Measurements from ENCODE around the gene THUMPD3. TPM values are rescaled to one million over a fixed set of nuclear protein-coding genes. Genes with fewer than 3 reads are reported as not detected.

THUMPD3 gene
- 10 to 100 TPM; 46.6 to 48.0 TPM for total RNA-seq

DNA sequence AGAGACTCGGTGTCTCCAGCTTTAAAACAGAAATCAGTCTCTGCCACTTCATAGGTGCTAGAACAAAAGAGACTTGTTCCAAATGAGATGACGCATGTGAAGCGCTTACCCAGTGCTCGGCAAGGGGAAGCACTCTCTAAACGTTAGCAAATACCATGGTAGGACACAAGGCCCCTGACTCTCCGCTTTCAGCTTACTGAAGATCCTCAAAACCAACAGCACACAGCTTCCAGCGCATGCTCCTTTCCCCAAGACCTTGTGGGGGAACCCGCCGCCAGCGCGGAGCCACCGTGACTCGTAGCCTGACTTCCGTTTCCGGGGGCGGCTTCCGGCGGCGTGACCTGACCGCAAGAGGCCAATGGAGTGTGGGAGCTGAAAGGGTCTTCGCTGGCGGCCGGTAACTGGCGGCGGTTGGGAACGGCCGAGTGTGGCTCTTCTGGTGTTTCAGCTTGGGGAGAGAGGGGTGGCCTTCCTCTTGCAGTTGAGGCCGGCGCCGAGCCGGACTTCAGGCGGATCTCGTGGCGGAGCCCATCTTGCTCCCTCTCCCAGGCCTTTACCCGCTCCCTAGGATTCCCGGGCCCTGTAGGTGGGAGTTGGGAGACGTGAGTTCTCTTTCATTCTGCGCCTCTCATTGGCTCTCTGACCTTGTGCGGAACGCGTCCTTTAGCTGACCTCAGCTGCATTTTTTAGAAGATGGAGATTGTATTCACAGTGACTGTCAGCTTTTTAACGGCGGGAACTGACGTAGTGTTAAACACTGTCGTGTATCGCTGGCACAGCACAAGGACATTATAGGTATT, at the start of gene THUMPD3:
TSS of gene THUMPD3 (plus strand) at position 324 of the 800 bp plus-strand sequence. CDS start 2,015 bp downstream, outside the sequence.
- H3K9me3 Mint-ChIP-seq, result peaks cover 2% of the 10 kb centered on the region
- peak within 1 kb of the TSS; percentile 99 for H3K27ac Mint-ChIP-seq
- H3K27me3 Mint-ChIP-seq, result peaks cover 2% of the 10 kb centered on the region
- ChIA-PET POLR2A (interaction anchor here (0.6 to 3.6 kb wide), 6 partner anchors 9 to 369 kb away, joined by 3 to 29 read pairs (median 4); partner anchors contain the start of genes BRPF1, MTMR14 and SETD5), CTCF (interaction anchor here (0.6 to 2.3 kb wide), 14 partner anchors 8 to 537 kb away, joined by 3 to 20 read pairs (median 4); partner anchors contain the start of gene BRPF1)
- peak within 1 kb of the TSS; percentile 98 for H3K4me3 Mint-ChIP-seq
- H3K4me1 Mint-ChIP-seq, result peaks cover 37% of the 10 kb centered on the region
- peak; percentile 93 for DNase-seq
- peaks cover 29% of the 10 kb centered on the region for H3K36me3 Mint-ChIP-seq (ENCODE audit: low read depth)

DNA sequence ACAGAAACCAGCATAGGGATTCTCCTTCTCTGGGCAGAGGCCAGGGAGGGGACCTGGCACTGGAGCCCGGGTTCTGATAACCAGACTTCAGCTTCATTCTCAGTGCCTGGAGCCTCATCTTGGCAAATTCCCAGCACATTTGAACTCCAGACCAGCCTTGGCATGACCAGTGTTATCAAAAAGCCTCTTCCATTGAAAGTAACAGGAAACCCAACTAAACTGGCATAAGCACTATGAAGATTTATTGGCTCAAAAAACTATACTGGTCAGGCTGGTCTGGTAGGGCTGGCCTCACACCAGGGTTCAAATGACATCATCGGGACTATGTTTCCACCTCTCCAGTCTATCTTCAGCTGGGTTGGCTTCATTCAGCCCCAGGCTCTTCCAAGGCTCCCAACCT, 48.1 kb upstream of the THUMPD3 start:
- no peaks in the 10 kb centered on the region for H3K36me3 Mint-ChIP-seq (ENCODE audit: low read depth)
- H3K27ac Mint-ChIP-seq, result no peak overlapping the region
- DNase-seq, result no peak
- ChIA-PET CTCF (no interaction called here), POLR2A (no interaction called here)
- H3K4me1 Mint-ChIP-seq, result no peaks in the 10 kb centered on the region
- peaks cover 6% of the 10 kb centered on the region for H3K27me3 Mint-ChIP-seq
- no peak overlapping the region for H3K4me3 Mint-ChIP-seq
- no peaks in the 10 kb centered on the region for H3K9me3 Mint-ChIP-seq

- H3K27me3 Mint-ChIP-seq, result peaks cover 6% of the 10 kb centered on the region
- ChIA-PET CTCF (interaction anchor here (0.6 kb wide), 1 partner anchor 220 kb away, joined by 4 read pairs; no protein-coding TSS in a partner anchor), POLR2A (no interaction called here)
- H3K4me3 Mint-ChIP-seq, result no peak overlapping the region
- H3K27ac Mint-ChIP-seq, result no peak overlapping the region
- H3K4me1 Mint-ChIP-seq, result no peaks in the 10 kb centered on the region
- H3K36me3 Mint-ChIP-seq (ENCODE audit: low read depth), result no peaks in the 10 kb centered on the region
- no peak for DNase-seq
- no peaks in the 10 kb centered on the region for H3K9me3 Mint-ChIP-seq
Observed at GRCh38 chr3:9316881-9317361, 45.9 kb upstream of the THUMPD3 start.

GRCh38 chr3:9322780-9323179, 40.1 kb upstream of the THUMPD3 start:
- peaks cover 2% of the 10 kb centered on the region for H3K9me3 Mint-ChIP-seq
- ChIA-PET CTCF (no interaction called here), POLR2A (no interaction called here)
- no peaks in the 10 kb centered on the region for H3K4me1 Mint-ChIP-seq
- no peak for DNase-seq
- no peaks in the 10 kb centered on the region for H3K36me3 Mint-ChIP-seq (ENCODE audit: low read depth)
- H3K27me3 Mint-ChIP-seq, result peaks cover 1% of the 10 kb centered on the region
- no peak overlapping the region for H3K27ac Mint-ChIP-seq
- H3K4me3 Mint-ChIP-seq, result no peak overlapping the region

DNA sequence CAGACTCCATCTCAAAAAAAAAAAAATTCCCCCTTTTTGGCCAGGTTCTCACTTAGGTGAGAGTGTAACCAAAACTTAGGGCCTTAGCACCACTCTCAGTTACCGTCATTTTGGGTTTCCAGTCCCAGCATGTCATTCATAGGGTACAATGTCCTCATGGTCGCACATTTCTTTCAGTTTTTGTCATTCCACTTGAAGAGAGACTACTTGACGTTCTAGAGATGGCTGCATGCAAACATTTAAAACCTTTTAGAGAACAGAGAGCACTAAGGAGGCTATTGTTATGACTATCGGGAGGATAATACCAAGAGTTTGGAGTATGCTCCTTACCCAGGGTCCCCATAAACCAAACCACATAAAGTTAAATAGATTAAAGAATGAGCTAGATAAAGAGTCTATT, 37.9 kb upstream of the THUMPD3 start:
- peaks cover 5% of the 10 kb centered on the region for H3K9me3 Mint-ChIP-seq

DNA sequence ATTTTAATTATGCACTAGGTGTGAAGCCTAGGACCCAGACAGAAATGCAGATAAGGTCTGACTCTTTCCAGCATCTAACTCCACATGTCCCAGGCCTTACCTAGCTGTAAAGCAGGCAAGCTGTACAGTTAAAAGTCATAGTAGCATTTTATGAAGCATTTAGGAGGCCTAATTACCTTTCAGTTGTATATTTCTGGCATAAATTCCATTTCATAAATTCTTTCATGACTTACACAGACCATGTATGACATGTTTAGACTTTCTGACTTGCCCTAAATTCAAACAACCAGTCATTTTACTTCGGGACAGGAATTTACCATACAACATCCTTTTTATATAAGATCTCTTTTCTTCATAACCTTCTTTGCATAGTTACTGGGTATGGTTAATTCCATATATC, 35.3 kb upstream of the THUMPD3 start:
- Mint-ChIP-seq H3K4me1 (no peaks in the 10 kb centered on the region), H3K36me3 (ENCODE audit: low read depth) (no peaks in the 10 kb centered on the region), H3K9me3 (peaks cover 9% of the 10 kb centered on the region), H3K4me3 (no peak overlapping the region), H3K27ac (no peak overlapping the region), H3K27me3 (peaks cover 15% of the 10 kb centered on the region)
- no peak for DNase-seq
- ChIA-PET CTCF (interaction anchor here (1.3 kb wide), 1 partner anchor 25 kb away, joined by 3 read pairs; no protein-coding TSS in a partner anchor), POLR2A (no interaction called here)

More for the DNA sequence above, 37.9 kb upstream of the THUMPD3 start:
- CTCF ChIA-PET, result no interaction called here
- no peak overlapping the region for H3K4me3 Mint-ChIP-seq
- no peaks in the 10 kb centered on the region for H3K36me3 Mint-ChIP-seq (ENCODE audit: low read depth)
- peaks cover 6% of the 10 kb centered on the region for H3K27me3 Mint-ChIP-seq
- POLR2A ChIA-PET, result no interaction called here
- H3K27ac Mint-ChIP-seq, result no peak overlapping the region
- no peaks in the 10 kb centered on the region for H3K4me1 Mint-ChIP-seq
- no peak for DNase-seq

DNA sequence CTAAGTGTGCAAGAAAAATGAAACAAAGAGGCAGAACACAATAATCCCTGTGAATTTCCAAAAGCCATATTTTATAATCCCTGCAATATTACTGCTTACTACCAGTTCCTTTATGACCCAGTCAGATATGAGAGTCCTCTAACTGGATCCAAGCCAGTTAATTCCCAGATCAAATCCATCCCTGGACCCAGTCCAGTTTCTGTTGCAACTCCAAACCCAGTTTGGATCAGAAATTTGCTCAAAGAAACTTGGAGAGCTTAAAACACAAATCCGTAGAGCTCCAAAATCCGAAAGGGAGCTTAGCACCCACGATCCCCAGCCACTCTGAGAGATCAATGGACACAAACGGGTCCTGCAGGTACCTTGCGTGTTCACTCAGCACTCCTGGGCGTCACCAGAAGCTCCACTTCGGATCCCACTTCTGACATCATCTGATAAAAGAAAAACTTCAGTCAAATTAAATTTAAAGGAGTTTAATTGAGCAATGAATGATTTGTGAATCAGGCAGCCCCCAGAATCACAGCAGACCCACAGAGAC, 32.6 kb upstream of the THUMPD3 start:
- Mint-ChIP-seq H3K36me3 (ENCODE audit: low read depth) (no peaks in the 10 kb centered on the region), H3K4me3 (no peak overlapping the region), H3K4me1 (no peaks in the 10 kb centered on the region), H3K9me3 (peaks cover 9% of the 10 kb centered on the region), H3K27ac (no peak overlapping the region), H3K27me3 (peaks cover 25% of the 10 kb centered on the region)
- CTCF ChIA-PET, result interaction anchor here (0.8 to 2.0 kb wide), 4 partner anchors 17 to 28 kb away, joined by 3 to 5 read pairs (median 4); no protein-coding TSS in a partner anchor
- POLR2A ChIA-PET, result no interaction called here
- DNase-seq, result no peak

DNA sequence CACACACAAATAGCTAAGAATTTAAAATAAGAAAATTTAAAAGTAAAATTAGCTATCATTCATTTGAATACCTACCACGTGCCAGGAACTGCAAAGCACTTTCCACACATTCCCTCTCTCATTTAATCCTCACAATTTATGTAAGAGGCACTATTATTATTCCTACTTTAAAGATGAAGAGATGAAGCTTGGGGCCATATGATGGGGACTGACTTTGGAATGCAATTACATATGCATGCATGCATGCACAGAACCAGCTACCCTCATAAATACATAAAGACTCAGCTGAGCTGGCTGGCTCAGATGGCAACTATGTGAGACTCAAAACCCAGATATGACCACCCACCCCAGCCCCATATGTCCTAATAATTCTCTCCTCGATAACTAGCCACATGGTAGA, 31.7 kb upstream of the THUMPD3 start:
- Mint-ChIP-seq H3K27ac (no peak overlapping the region), H3K9me3 (peaks cover 9% of the 10 kb centered on the region), H3K27me3 (peaks cover 27% of the 10 kb centered on the region), H3K4me3 (no peak overlapping the region), H3K36me3 (ENCODE audit: low read depth) (no peaks in the 10 kb centered on the region), H3K4me1 (no peaks in the 10 kb centered on the region)
- no peak for DNase-seq
- CTCF ChIA-PET, result interaction anchor here (0.8 to 2.0 kb wide), 4 partner anchors 16 to 29 kb away, joined by 3 to 5 read pairs (median 4); no protein-coding TSS in a partner anchor
- POLR2A ChIA-PET, result no interaction called here

DNA sequence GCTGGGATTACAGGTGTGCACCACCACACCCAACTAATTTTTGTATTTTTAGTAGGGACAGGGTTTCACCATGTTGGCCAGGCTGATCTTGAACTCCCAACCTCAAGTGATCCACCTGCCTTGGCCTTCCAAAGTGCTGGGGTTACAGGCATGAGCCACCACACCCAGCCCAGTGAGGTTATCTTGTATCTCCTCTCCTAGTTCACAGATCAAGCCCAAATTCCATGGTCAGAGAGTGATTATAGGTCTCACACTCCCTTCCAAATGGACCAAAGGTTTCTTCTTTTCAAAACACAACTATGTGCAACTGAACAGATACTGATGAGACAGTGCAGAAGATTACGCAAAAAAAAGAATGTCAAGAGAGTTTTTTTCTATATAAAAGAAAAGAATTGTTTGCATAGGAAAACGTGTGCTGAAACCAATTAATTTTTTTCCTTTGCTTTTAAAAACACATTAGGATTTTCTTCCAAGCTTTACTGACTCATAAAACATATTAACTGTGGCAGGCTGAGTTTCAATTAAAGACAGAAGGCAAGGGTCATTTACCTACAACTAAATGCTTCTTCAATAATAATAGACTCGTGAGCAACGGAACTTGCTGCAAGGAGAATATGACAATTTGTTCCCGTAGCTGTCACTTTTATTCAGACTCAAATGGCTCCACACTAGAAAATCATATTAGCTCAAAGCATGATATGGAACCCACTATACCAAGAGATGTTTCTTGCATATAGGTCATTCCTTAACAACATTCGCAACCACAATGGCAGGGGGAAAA, 30.4 kb upstream of the THUMPD3 start:
- Mint-ChIP-seq H3K27me3 (peaks cover 25% of the 10 kb centered on the region), H3K4me1 (no peaks in the 10 kb centered on the region), H3K36me3 (ENCODE audit: low read depth) (no peaks in the 10 kb centered on the region), H3K4me3 (no peak overlapping the region), H3K27ac (no peak overlapping the region), H3K9me3 (peaks cover 7% of the 10 kb centered on the region)
- ChIA-PET CTCF (interaction anchor here (2.0 kb wide), 1 partner anchor 30 kb away, joined by 5 read pairs; no protein-coding TSS in a partner anchor), POLR2A (no interaction called here)
- no peak for DNase-seq

- DNase-seq, result no peak
- CTCF ChIA-PET, result interaction anchor here (0.6 to 1.5 kb wide), 3 partner anchors 9 to 129 kb away, joined by 3 to 7 read pairs (median 3); no protein-coding TSS in a partner anchor
- Mint-ChIP-seq H3K27ac (no peak overlapping the region), H3K27me3 (peaks cover 4% of the 10 kb centered on the region), H3K4me1 (no peaks in the 10 kb centered on the region), H3K4me3 (no peak overlapping the region), H3K36me3 (ENCODE audit: low read depth) (no peaks in the 10 kb centered on the region), H3K9me3 (no peaks in the 10 kb centered on the region)
- POLR2A ChIA-PET, result no interaction called here
Observed at GRCh38 chr3:9339761-9340471, 22.9 kb upstream of the THUMPD3 start.

- CTCF ChIA-PET, result interaction anchor here (1.0 kb wide), 1 partner anchor 8 kb away, joined by 3 read pairs; no protein-coding TSS in a partner anchor
- no peak overlapping the region for H3K4me3 Mint-ChIP-seq
- H3K27ac Mint-ChIP-seq, result no peak overlapping the region
Observed at GRCh38 chr3:9340472-9340902, 22.4 kb upstream of the THUMPD3 start.

GRCh38 chr3:9342696-9343095, 20.2 kb upstream of the THUMPD3 start:
- Mint-ChIP-seq H3K36me3 (ENCODE audit: low read depth) (no peaks in the 10 kb centered on the region), H3K4me1 (no peaks in the 10 kb centered on the region), H3K27me3 (peaks cover 2% of the 10 kb centered on the region), H3K4me3 (no peak overlapping the region), H3K27ac (no peak overlapping the region), H3K9me3 (no peaks in the 10 kb centered on the region)
- no peak for DNase-seq
- ChIA-PET POLR2A (no interaction called here), CTCF (interaction anchor here (2.9 kb wide), 1 partner anchor 10 kb away, joined by 10 read pairs; no protein-coding TSS in a partner anchor)

More at GRCh38 chr3:9340472-9340902, 22.4 kb upstream of the THUMPD3 start:
- DNase-seq, result no peak
- Mint-ChIP-seq H3K27me3 (peaks cover 2% of the 10 kb centered on the region), H3K36me3 (ENCODE audit: low read depth) (no peaks in the 10 kb centered on the region), H3K4me1 (no peaks in the 10 kb centered on the region), H3K9me3 (no peaks in the 10 kb centered on the region)
- POLR2A ChIA-PET, result no interaction called here

All from activated CD4-positive, alpha-beta T cell treated with anti-CD3 and anti-CD28 coated beads, Interleukin-2, amount 10 ng/mL, durations not matched to agents 7 days and 5 days (primary cell).